BJ (cell line): Measurements from ENCODE around the gene RALGAPB. TPM values are rescaled to one million over a fixed set of nuclear protein-coding genes. Genes with fewer than 3 reads are reported as not detected.
"Not testable (repeated sequence)": the region's sequence is repeated elsewhere in the genome, so short reads cannot be mapped to it uniquely, and the experiment has no call there.

Source experiments
- CTCF ChIA-PET: fragments of 350-600 bp; formaldehyde crosslinking; extraction: SDS; loops from one replicate; lab custom pipeline; 2021; ENCODE audit warnings: antibody characterized with exemption, inconsistent platforms; lab: Yijun Ruan, JAX
- POLR2A ChIA-PET: fragments of 300-600 bp; sonication (Branson Sonifier 250); formaldehyde crosslinking; extraction: SDS; loops from one replicate; lab custom pipeline; 2021; ENCODE audit warnings: antibody characterized with exemption; lab: Charles Lee
- DNase-seq: peaks from one replicate; pipeline ENCODE4 v3.0.0-alpha.2; 2011; ENCODE audit warnings: low read depth
- H3K27me3 ChIP-seq: 2 replicates; pipeline ENCODE4 v1.6.0; 2011; ENCODE audit warnings: low read length; ENCODE audit not compliant: control insufficient read depth, insufficient read depth
- H3K36me3 ChIP-seq: 2 replicates; pipeline ENCODE4 v1.5.1; 2011; ENCODE audit warnings: low read length; ENCODE audit not compliant: control insufficient read depth, insufficient read depth
- H3K4me3 ChIP-seq: 2 replicates; pipeline ENCODE4 v1.5.1; 2011; ENCODE audit warnings: low read depth, mild to moderate bottlenecking, control low read depth, low read length
- CTCF ChIP-seq: IDR thresholded peaks from 2 replicates; pipeline ENCODE4 v1.5.1; 2011; ENCODE audit warnings: low read depth, mild to moderate bottlenecking, control low read depth, inconsistent platforms, low read length, moderate library complexity; ENCODE audit not compliant: insufficient read depth
- polyA plus RNA-seq: library from polyadenylated mRNA; depleted of rRNA; stranded (reverse); fragments of >200 nt; gene quantifications from 2 replicates; pipeline ENCODE4 v1.2.3, GENCODE V29; 2011

Gene RALGAPB
- polyA plus RNA-seq, 1 experiment, result 14.8 TPM

GRCh38 chr20:38458314-38458713, 14.3 kb upstream of the RALGAPB start:
- Histone ChIP-seq H3K36me3 (no peaks in the 10 kb centered on the region), H3K4me3 (no peak overlapping the region), H3K27me3 (peaks cover 2% of the 10 kb centered on the region; the same call in 1 of the 2 replicates)
- no peak for TF ChIP-seq CTCF
- CTCF ChIA-PET, result interaction anchor here (1.1 to 2.7 kb wide), 4 partner anchors 10 to 23 kb away, joined by 4 to 9 read pairs (median 6); partner anchors contain the start of genes RALGAPB and SNHG17
- POLR2A ChIA-PET, result no interaction called here
- no peak for DNase-seq

GRCh38 chr20:38460040-38460623, 12.5 kb upstream of the RALGAPB start:
- POLR2A ChIA-PET, result no interaction called here
- CTCF ChIA-PET, result no interaction called here
- no peak for DNase-seq
- Histone ChIP-seq H3K4me3 (no peak overlapping the region), H3K36me3 (no peaks in the 10 kb centered on the region), H3K27me3 (peaks cover 2% of the 10 kb centered on the region; the same call in 1 of the 2 replicates)
- TF ChIP-seq CTCF, result no peak

GRCh38 chr20:38460631-38461030, 12.0 kb upstream of the RALGAPB start:
- H3K27me3 ChIP-seq, H3K4me3 ChIP-seq, H3K36me3 ChIP-seq, DNase-seq, POLR2A ChIA-PET, CTCF ChIA-PET: not testable (repeated sequence)

GRCh38 chr20:38461167-38461566, 11.5 kb upstream of the RALGAPB start:
- DNase-seq, CTCF ChIA-PET, POLR2A ChIA-PET: not testable (repeated sequence)

GRCh38 chr20:38461569-38461968, 11.1 kb upstream of the RALGAPB start:
- CTCF ChIA-PET, H3K27me3 ChIP-seq, POLR2A ChIA-PET, DNase-seq, H3K36me3 ChIP-seq, H3K4me3 ChIP-seq: not testable (repeated sequence)

More at GRCh38 chr20:38461167-38461566, 11.5 kb upstream of the RALGAPB start:
- H3K4me3 ChIP-seq, H3K27me3 ChIP-seq, H3K36me3 ChIP-seq: not testable (repeated sequence)

- DNase-seq, result no peak
- no peaks in the 10 kb centered on the region for H3K36me3 ChIP-seq
- ChIA-PET POLR2A (interaction anchor here (0.5 kb wide), 1 partner anchor 9 kb away, joined by 5 read pairs; no protein-coding TSS in a partner anchor), CTCF (no interaction called here)
- H3K27me3 ChIP-seq, result no peaks in the 10 kb centered on the region; the same call in 1 of the 2 replicates
- H3K4me3 ChIP-seq, result no peak overlapping the region
- TF ChIP-seq CTCF, result no peak
Measured at GRCh38 chr20:38466171-38466570, 6.5 kb upstream of the RALGAPB start.

- H3K4me3 ChIP-seq, result no peak overlapping the region
- H3K27me3 ChIP-seq, result no peaks in the 10 kb centered on the region; the same call in 1 of the 2 replicates
- TF ChIP-seq CTCF, result no peak
- H3K36me3 ChIP-seq, result no peaks in the 10 kb centered on the region
- DNase-seq, result no peak
- ChIA-PET CTCF (no interaction called here), POLR2A (no interaction called here)
Measured at GRCh38 chr20:38466983-38467382, 5.7 kb upstream of the RALGAPB start.
